ENCODE results near the gene MINDY4. TPM values are rescaled to one million over a fixed set of nuclear protein-coding genes. Genes with fewer than 3 reads are reported as not detected.
A peak's percentile ranks its signal among the peaks of the same experiment; 100 is the strongest.

The MINDY4 gene
- total RNA-seq, 1 experiment from 2014 or later: 2.1 TPM

DNA sequence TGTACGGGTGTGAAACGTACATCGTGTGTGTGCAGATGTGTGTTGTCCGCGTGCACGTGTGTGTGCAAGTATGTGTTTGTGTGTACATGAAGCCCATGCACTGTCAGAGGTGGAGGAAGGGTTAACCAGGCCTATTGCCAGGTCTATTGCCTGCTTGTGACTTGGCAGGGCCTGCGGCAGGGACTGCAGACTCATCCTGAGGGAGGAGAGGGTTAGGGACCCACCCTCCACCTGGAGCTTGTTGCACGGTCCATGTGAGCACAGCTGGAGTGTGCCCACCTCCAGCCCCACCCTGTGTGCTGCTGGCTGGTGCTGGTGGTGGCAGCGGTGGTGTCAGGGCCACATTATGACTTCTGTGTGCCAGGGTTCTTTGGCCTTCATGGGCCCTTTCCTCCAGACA is 133.3 kb downstream of the MINDY4 start:
- intact Hi-C loops (cut with micrococcal nuclease; ENCODE audit: unreplicated experiment): no loop called here
- H3K36me3 ChIP-seq (ENCODE audit: control insufficient read depth, insufficient read depth, low read length): no peaks in the 10 kb centered on the region
- ChIA-PET CTCF (no interaction called here), POLR2A (no interaction called here)
- no peaks in the 10 kb centered on the region for H3K4me1 ChIP-seq
- H3K4me3 ChIP-seq (ENCODE audit: low read depth, low read length): no peak overlapping the region
- TF ChIP-seq, protein P1, sequence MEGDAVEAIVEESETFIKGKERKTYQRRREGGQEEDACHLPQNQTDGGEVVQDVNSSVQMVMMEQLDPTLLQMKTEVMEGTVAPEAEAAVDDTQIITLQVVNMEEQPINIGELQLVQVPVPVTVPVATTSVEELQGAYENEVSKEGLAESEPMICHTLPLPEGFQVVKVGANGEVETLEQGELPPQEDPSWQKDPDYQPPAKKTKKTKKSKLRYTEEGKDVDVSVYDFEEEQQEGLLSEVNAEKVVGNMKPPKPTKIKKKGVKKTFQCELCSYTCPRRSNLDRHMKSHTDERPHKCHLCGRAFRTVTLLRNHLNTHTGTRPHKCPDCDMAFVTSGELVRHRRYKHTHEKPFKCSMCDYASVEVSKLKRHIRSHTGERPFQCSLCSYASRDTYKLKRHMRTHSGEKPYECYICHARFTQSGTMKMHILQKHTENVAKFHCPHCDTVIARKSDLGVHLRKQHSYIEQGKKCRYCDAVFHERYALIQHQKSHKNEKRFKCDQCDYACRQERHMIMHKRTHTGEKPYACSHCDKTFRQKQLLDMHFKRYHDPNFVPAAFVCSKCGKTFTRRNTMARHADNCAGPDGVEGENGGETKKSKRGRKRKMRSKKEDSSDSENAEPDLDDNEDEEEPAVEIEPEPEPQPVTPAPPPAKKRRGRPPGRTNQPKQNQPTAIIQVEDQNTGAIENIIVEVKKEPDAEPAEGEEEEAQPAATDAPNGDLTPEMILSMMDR (IDR thresholded peaks at IDR 0.05; ENCODE audit: insufficient read depth in 1 of 2, low read depth in 1 of 2, low read length in 1 of 2, severe bottlenecking in 1 of 2, unreplicated experiment in 1 of 2): no peak
- H3K9me3 ChIP-seq: no peaks in the 10 kb centered on the region
- no peak overlapping the region for H3K4me3 Mint-ChIP-seq (ENCODE audit: unreplicated experiment)
- H3K9me3 Mint-ChIP-seq (ENCODE audit: unreplicated experiment): no peaks in the 10 kb centered on the region
- no peaks in the 10 kb centered on the region for H3K27me3 Mint-ChIP-seq (ENCODE audit: insufficient read depth, unreplicated experiment)
- H3K27me3 ChIP-seq (replicated peaks; ENCODE audit: control insufficient read depth, insufficient read depth, low read length): no peaks in the 10 kb centered on the region
- no TSS peak for BruUV-seq (replicated peaks)
- peaks cover 5% of the 10 kb centered on the region for H3K4me1 Mint-ChIP-seq (ENCODE audit: low read depth, unreplicated experiment)
- H3K36me3 Mint-ChIP-seq (ENCODE audit: insufficient read depth, unreplicated experiment): no peaks in the 10 kb centered on the region
- H3K27ac Mint-ChIP-seq (ENCODE audit: unreplicated experiment): no peak overlapping the region
- no peak for DNase-seq

DNA sequence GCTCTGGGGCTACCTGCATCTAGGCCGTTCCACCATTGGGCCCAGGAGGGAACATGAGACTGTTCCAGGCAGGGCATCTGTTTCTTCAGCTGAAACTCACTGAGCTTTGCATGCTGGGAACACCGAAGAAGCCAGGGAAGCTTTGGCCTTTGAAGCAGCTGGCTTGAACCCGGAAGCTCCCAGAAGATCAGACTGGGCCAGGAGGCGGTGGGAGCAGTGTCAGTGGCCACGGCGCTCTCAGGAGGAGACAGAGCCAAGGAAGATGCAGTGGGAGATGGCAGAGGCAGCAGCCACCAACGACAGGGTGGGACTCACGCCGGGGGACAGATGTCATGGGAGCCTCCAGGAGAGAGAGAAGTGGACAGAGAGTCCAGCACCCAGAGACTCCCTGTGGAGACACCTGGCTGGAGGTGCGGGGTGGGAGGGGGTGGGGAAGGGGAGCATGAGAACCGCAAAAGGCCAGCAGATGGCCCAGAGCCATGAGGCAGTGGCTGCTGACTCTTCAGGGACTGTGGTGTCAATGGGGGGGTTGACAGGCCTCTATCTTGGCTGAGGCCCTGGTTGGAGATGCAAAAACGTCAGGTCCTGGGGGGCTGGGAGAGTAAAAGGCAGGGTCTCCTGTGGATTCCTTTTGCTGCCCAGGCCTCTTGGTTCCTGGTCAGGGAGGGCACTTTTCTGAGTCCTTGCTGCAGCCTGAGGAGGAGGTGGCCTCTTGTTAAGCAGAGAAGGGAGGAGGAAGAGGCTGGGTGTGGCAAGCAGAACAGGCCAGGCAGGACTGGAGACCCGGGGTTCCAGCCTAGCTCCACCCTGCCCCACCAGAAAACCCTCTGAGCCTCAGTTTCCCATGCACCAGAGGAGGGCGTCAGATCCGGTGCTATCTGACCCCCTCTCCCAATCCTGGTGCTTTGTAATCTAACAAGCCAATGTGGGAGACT is 134.1 kb downstream of the MINDY4 start:
- TF ChIP-seq, protein P1 (IDR thresholded peaks at IDR 0.05; ENCODE audit: insufficient read depth in 1 of 2, low read depth in 1 of 2, low read length in 1 of 2, severe bottlenecking in 1 of 2, unreplicated experiment in 1 of 2): no peak
- no TSS peak for BruUV-seq (replicated peaks)
- Histone ChIP-seq H3K36me3 (ENCODE audit: control insufficient read depth, insufficient read depth, low read length) (no peaks in the 10 kb centered on the region), H3K9me3 (no peaks in the 10 kb centered on the region), H3K27me3 (replicated peaks; ENCODE audit: control insufficient read depth, insufficient read depth, low read length) (no peaks in the 10 kb centered on the region), H3K4me3 (ENCODE audit: low read depth, low read length) (no peak overlapping the region), H3K4me1 (no peaks in the 10 kb centered on the region; the same call in 1 of the 2 replicates)
- ChIA-PET POLR2A (no interaction called here), CTCF (no interaction called here)
- Mint-ChIP-seq H3K4me3 (ENCODE audit: unreplicated experiment) (no peak overlapping the region), H3K36me3 (ENCODE audit: insufficient read depth, unreplicated experiment) (no peaks in the 10 kb centered on the region), H3K9me3 (ENCODE audit: unreplicated experiment) (no peaks in the 10 kb centered on the region), H3K27ac (ENCODE audit: unreplicated experiment) (peak overlapping the region; percentile 19), H3K4me1 (ENCODE audit: low read depth, unreplicated experiment) (peaks cover 5% of the 10 kb centered on the region), H3K27me3 (ENCODE audit: insufficient read depth, unreplicated experiment) (no peaks in the 10 kb centered on the region)
- no peak for DNase-seq
- intact Hi-C loops (cut with micrococcal nuclease; ENCODE audit: unreplicated experiment): no loop called here

DNA sequence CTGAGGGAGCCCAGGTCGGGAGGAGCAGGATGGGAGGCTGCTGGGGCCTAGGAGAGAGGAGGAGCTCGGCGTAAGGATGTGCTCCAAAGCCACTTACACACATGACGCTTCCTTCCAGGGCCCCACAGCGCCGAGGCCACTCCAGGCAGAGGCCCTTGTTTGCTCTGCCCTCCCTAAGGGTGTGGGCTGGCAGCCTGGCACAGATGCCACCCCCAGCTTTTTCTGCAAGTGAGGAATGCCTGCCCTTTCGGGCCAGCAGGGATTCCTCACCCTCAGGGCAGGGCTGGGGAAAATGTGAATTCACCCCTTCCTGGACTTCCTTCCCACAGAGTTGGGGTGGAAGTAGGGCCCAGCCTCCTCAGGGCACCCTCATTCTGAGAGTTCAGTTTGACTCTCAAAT is 134.8 kb downstream of the MINDY4 start:
- TF ChIP-seq, protein P1 (IDR thresholded peaks at IDR 0.05; ENCODE audit: insufficient read depth in 1 of 2, low read depth in 1 of 2, low read length in 1 of 2, severe bottlenecking in 1 of 2, unreplicated experiment in 1 of 2): no peak
- intact Hi-C loops (cut with micrococcal nuclease; ENCODE audit: unreplicated experiment): no loop called here
- Mint-ChIP-seq H3K36me3 (ENCODE audit: insufficient read depth, unreplicated experiment) (no peaks in the 10 kb centered on the region), H3K4me3 (ENCODE audit: unreplicated experiment) (no peak overlapping the region), H3K4me1 (ENCODE audit: low read depth, unreplicated experiment) (peaks cover 11% of the 10 kb centered on the region), H3K9me3 (ENCODE audit: unreplicated experiment) (no peaks in the 10 kb centered on the region), H3K27me3 (ENCODE audit: insufficient read depth, unreplicated experiment) (no peaks in the 10 kb centered on the region), H3K27ac (ENCODE audit: unreplicated experiment) (no peak overlapping the region)
- no peaks in the 10 kb centered on the region for H3K9me3 ChIP-seq
- no peak overlapping the region for H3K4me3 ChIP-seq (ENCODE audit: low read depth, low read length)
- DNase-seq: no peak
- no peaks in the 10 kb centered on the region for H3K36me3 ChIP-seq (ENCODE audit: control insufficient read depth, insufficient read depth, low read length)
- no peaks in the 10 kb centered on the region; the same call in 1 of the 2 replicates for H3K4me1 ChIP-seq
- CTCF ChIA-PET: no interaction called here
- BruUV-seq (replicated peaks): no TSS peak
- POLR2A ChIA-PET: no interaction called here
- H3K27me3 ChIP-seq (replicated peaks; ENCODE audit: control insufficient read depth, insufficient read depth, low read length): no peaks in the 10 kb centered on the region
